H1 (cell line): ENCODE results near the gene CEP250. TPM values are rescaled to one million over a fixed set of nuclear protein-coding genes. Genes with fewer than 3 reads are reported as not detected.

Experiments used
- ATF2 ChIP-seq: IDR thresholded peaks from 2 replicates; pipeline ENCODE4 v1.6.1; 2012; ENCODE audit warnings: low read length, inconsistent platforms
- ATF3 ChIP-seq: IDR thresholded peaks from 2 replicates; pipeline ENCODE4 v1.6.1; 2011; ENCODE audit warnings: low read depth, mild to moderate bottlenecking, low read length; ENCODE audit not compliant: insufficient read depth
- BACH1 ChIP-seq: IDR thresholded peaks from 2 replicates; pipeline ENCODE4 v1.6.1; 2012; ENCODE audit warnings: low read length, improper control_type of control experiment
- CBX5 ChIP-seq: fragments of 300-800, 300-1000 bp; sonication (generic); IDR thresholded peaks from 2 replicates; pipeline ENCODE4 v1.7.1; 2016; ENCODE audit warnings: antibody characterized with exemption, low read length, low read depth
- CBX8 ChIP-seq: fragments of 300-800, 300-1000 bp; sonication (generic); IDR thresholded peaks from 2 replicates; pipeline ENCODE4 v1.7.1; 2016; ENCODE audit warnings: low read depth, low read length, borderline replicate concordance
- CHD1 ChIP-seq: IDR thresholded peaks from 2 replicates; pipeline ENCODE4 v1.6.1; 2012; ENCODE audit warnings: low read depth, low read length, improper control_type of control experiment
- EGR1 ChIP-seq: IDR thresholded peaks from 2 replicates; pipeline ENCODE4 v1.6.1; 2011; ENCODE audit warnings: low read depth, low read length, borderline replicate concordance
- EZH2 ChIP-seq: fragments of 200-600 bp; sonication (generic); IDR thresholded peaks from 2 replicates; pipeline ENCODE4 v1.7.1; 2012; ENCODE audit warnings: low read depth, mild to moderate bottlenecking, moderate library complexity, low read length, inconsistent platforms; ENCODE audit not compliant: severe bottlenecking
- GTF2F1 ChIP-seq: IDR thresholded peaks from 2 replicates; pipeline ENCODE4 v1.6.1; 2012; ENCODE audit warnings: low read depth, low read length, improper control_type of control experiment, borderline replicate concordance
- JUN ChIP-seq: IDR thresholded peaks from 2 replicates; pipeline ENCODE4 v1.6.1; 2011; ENCODE audit warnings: low read depth, mild to moderate bottlenecking, improper control_type of control experiment, low read length
- MAFK ChIP-seq: IDR thresholded peaks from 2 replicates; pipeline ENCODE4 v1.6.1; 2012; ENCODE audit warnings: low read depth, mild to moderate bottlenecking, improper control_type of control experiment, low read length
- PHF8 ChIP-seq: fragments of 200-600 bp; sonication (generic); conservative IDR thresholded peaks from 2 replicates; pipeline ENCODE4 v1.7.1; 2012; ENCODE audit warnings: low read depth, mild to moderate bottlenecking, inconsistent platforms, low read length, moderate library complexity
- RAD21 ChIP-seq, 2 experiments: IDR thresholded peaks in 1 of 2; conservative IDR thresholded peaks in 1 of 2; 2 replicates each; pipeline ENCODE4 v1.6.1; 2011; ENCODE audit warnings: low read depth in 2 of 2, low read length in 2 of 2, improper control_type of control experiment in 1 of 2, inconsistent platforms in 1 of 2, mild to moderate bottlenecking in 1 of 2, moderate library complexity in 1 of 2
- SIX5 ChIP-seq: IDR thresholded peaks from 2 replicates; pipeline ENCODE4 v1.6.1; 2011; ENCODE audit warnings: mild to moderate bottlenecking, low read depth, low read length
- SP1 ChIP-seq: IDR thresholded peaks from 2 replicates; pipeline ENCODE4 v1.6.1; 2011; ENCODE audit warnings: low read depth, low read length
- SP4 ChIP-seq: IDR thresholded peaks from 2 replicates; pipeline ENCODE4 v1.6.1; 2012; ENCODE audit warnings: low read length, inconsistent platforms
- SRF ChIP-seq: IDR thresholded peaks from 2 replicates; pipeline ENCODE4 v1.6.1; 2011; ENCODE audit warnings: mild to moderate bottlenecking, low read depth, low read length, moderate library complexity
- SUZ12 ChIP-seq: fragments of 200-600 bp; sonication (generic); IDR thresholded peaks from 2 replicates; pipeline ENCODE4 v1.6.1; 2012; ENCODE audit warnings: mild to moderate bottlenecking, inconsistent platforms, low read length, moderate library complexity, mixed read lengths
- TAF1 ChIP-seq: IDR thresholded peaks from 2 replicates; pipeline ENCODE4 v1.6.1; 2011; ENCODE audit warnings: mild to moderate bottlenecking, low read depth, low read length
- TAF7 ChIP-seq: optimal IDR thresholded peaks from 2 replicates; pipeline ENCODE3; 2011; ENCODE audit warnings: low read depth, mild to moderate bottlenecking, inconsistent platforms, low read length, moderate library complexity, borderline replicate concordance
- TBP ChIP-seq: IDR thresholded peaks from 2 replicates; pipeline ENCODE4 v1.6.1; 2011; ENCODE audit warnings: low read depth, low read length, improper control_type of control experiment
- TCF12 ChIP-seq: IDR thresholded peaks from 2 replicates; pipeline ENCODE4 v1.6.1; 2011; ENCODE audit warnings: low read depth, mild to moderate bottlenecking, low read length
- polyA plus RNA-seq, 7 experiments: library from polyadenylated mRNA; depleted of rRNA in 3 of 7; stranded (reverse) in 5 of 7; unstranded in 2 of 7; fragments of >200 nt in 5 of 7; fragments of 200-250 nt in 2 of 7; gene quantifications; 1 replicate in 5 of 7; 2 replicates in 1 of 7; 4 replicates in 1 of 7; pipeline versions ENCODE4 v1.2.1 to v1.2.3, GENCODE V29; 2011 to 2013; ENCODE audit warnings: missing spikeins in 2 of 7, mixed read lengths in 2 of 7
- total RNA-seq: library from RNA; stranded (reverse); fragmentation: NEBNext Ultra II Directional; extraction: Animal tissue kit (Norgen Biotek cat#: 25700); gene quantifications from 2 replicates; pipeline ENCODE4 v1.2.1, GENCODE V29; 2021
- TF ChIP-seq, protein P1 (sequence below): IDR thresholded peaks from 2 replicates; pipeline ENCODE4 v1.6.1; 2012; ENCODE audit warnings: inconsistent platforms

The CEP250 gene
- total and polyA plus RNA-seq, 2 of the 8 experiments (the other 6 are each of a cell fraction or from before 2014, with no cell fraction given), result 2.6 to 33.7 TPM

GRCh38 chr20:35454881-35455609 lies at the start of gene CEP250 (continued):
- 0 out of 2 replicates have a peak, but pooled peaks have one; percentile 33 for TF ChIP-seq ATF3
- TF ChIP-seq CBX8, result no peak
- TF ChIP-seq TBP, result peak; percentile 10
- no peak; the same call in 1 of the 2 replicates for TF ChIP-seq SP4
- no peak for TF ChIP-seq EGR1
- TF ChIP-seq, protein P1, sequence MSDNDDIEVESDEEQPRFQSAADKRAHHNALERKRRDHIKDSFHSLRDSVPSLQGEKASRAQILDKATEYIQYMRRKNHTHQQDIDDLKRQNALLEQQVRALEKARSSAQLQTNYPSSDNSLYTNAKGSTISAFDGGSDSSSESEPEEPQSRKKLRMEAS, result no peak; the same call in 1 of the 2 replicates
- TF ChIP-seq SP1, result peak; percentile 58
- peak; percentile 25; the same call in 1 of the 2 replicates for TF ChIP-seq SIX5
- TF ChIP-seq ATF2, result no peak
- TF ChIP-seq SUZ12, result no peak
- TF ChIP-seq TAF1, result peak; percentile 79
- no peak for TF ChIP-seq EZH2
- no peak for TF ChIP-seq TCF12
- TF ChIP-seq JUN, result no peak
- no peak for TF ChIP-seq GTF2F1
- TF ChIP-seq RAD21 (IDR thresholded peaks at IDR 0.05 in 1 of 2, conservative IDR thresholded peaks at IDR 0.05 in 1 of 2; ENCODE audit: low read depth in 2 of 2, low read length in 2 of 2), result no peak
- TF ChIP-seq SRF, result no peak
- no peak for TF ChIP-seq TAF7
- TF ChIP-seq CHD1, result no peak
- TF ChIP-seq MAFK, result no peak
- no peak for TF ChIP-seq BACH1
- no peak for TF ChIP-seq CBX5
- peak; percentile 61 for TF ChIP-seq PHF8
